Measurements from ENCODE around the gene CASP2. TPM values are rescaled to one million over a fixed set of nuclear protein-coding genes. Genes with fewer than 3 reads are reported as not detected.

CASP2 gene
- total and polyA plus RNA-seq, 4 donors, result 3.4 to 11.3 (median 4.1) TPM

GRCh38 chr7:143296686-143297085 lies 8.5 kb downstream of the CASP2 start:
- H3K4me3 ChIP-seq (ENCODE audit: low read depth in 1 of 3, low read length in 3 of 3), result no peak overlapping the region
- no peak for DNase-seq (ENCODE audit: low spot score)
- H3K9ac ChIP-seq (ENCODE audit: low read depth in 1 of 2, low read length in 2 of 2), result no peak overlapping the region
- peaks cover 13 to 62% (median 55%) of the 10 kb centered on the region in 4 donors for H3K36me3 ChIP-seq (ENCODE audit: control insufficient read depth in 4 of 4, insufficient read depth in 3 of 4, low read depth in 1 of 4, low read length in 3 of 4)
- no peaks in the 10 kb centered on the region for H3K27me3 ChIP-seq (ENCODE audit: control insufficient read depth in 4 of 4, insufficient read depth in 4 of 4, low read length in 3 of 4)
- peaks cover 0 to 6% (median 3%) of the 10 kb centered on the region in 4 donors for H3K4me1 ChIP-seq (ENCODE audit: control insufficient read depth in 4 of 4, insufficient read depth in 4 of 4, low read length in 3 of 4)
- no peaks in the 10 kb centered on the region for H3K9me3 ChIP-seq (ENCODE audit: control insufficient read depth in 4 of 4, low read length in 3 of 4)
- H3K27ac ChIP-seq (ENCODE audit: low read depth in 1 of 2, low read length in 2 of 2), result no peak overlapping the region
- 68% methylated on average over 2 of the region's 2 CpGs for WGBS
- no peak for TF ChIP-seq HNF4A (conservative IDR thresholded peaks at IDR 0.05)
- no peak for TF ChIP-seq HNF4G (IDR thresholded peaks at IDR 0.05)
- TF ChIP-seq RXRA (IDR thresholded peaks at IDR 0.05), result no peak
- TF ChIP-seq SP1 (IDR thresholded peaks at IDR 0.05), result no peak

GRCh38 chr7:143299346-143299745 lies 11.2 kb downstream of the CASP2 start:
- no peak overlapping the region for H3K27ac ChIP-seq (ENCODE audit: low read depth in 1 of 2, low read length in 2 of 2)
- H3K36me3 ChIP-seq (ENCODE audit: control insufficient read depth in 4 of 4, insufficient read depth in 3 of 4, low read depth in 1 of 4, low read length in 3 of 4), result peaks cover 9 to 65% (median 58%) of the 10 kb centered on the region in 4 donors
- 93% methylated on average over 2 of the region's 2 CpGs for WGBS
- TF ChIP-seq SP1 (IDR thresholded peaks at IDR 0.05) (no peak), GABPA (IDR thresholded peaks at IDR 0.05 in 1 of 2, conservative IDR thresholded peaks at IDR 0.05 in 1 of 2) (no peak), FOXA2 (IDR thresholded peaks at IDR 0.05) (no peak)
- TF ChIP-seq, protein P1, sequence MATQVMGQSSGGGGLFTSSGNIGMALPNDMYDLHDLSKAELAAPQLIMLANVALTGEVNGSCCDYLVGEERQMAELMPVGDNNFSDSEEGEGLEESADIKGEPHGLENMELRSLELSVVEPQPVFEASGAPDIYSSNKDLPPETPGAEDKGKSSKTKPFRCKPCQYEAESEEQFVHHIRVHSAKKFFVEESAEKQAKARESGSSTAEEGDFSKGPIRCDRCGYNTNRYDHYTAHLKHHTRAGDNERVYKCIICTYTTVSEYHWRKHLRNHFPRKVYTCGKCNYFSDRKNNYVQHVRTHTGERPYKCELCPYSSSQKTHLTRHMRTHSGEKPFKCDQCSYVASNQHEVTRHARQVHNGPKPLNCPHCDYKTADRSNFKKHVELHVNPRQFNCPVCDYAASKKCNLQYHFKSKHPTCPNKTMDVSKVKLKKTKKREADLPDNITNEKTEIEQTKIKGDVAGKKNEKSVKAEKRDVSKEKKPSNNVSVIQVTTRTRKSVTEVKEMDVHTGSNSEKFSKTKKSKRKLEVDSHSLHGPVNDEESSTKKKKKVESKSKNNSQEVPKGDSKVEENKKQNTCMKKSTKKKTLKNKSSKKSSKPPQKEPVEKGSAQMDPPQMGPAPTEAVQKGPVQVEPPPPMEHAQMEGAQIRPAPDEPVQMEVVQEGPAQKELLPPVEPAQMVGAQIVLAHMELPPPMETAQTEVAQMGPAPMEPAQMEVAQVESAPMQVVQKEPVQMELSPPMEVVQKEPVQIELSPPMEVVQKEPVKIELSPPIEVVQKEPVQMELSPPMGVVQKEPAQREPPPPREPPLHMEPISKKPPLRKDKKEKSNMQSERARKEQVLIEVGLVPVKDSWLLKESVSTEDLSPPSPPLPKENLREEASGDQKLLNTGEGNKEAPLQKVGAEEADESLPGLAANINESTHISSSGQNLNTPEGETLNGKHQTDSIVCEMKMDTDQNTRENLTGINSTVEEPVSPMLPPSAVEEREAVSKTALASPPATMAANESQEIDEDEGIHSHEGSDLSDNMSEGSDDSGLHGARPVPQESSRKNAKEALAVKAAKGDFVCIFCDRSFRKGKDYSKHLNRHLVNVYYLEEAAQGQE (IDR thresholded peaks at IDR 0.05), result no peak
- H3K9ac ChIP-seq (ENCODE audit: low read depth in 1 of 2, low read length in 2 of 2), result no peak overlapping the region
- no peaks in the 10 kb centered on the region for H3K9me3 ChIP-seq (ENCODE audit: control insufficient read depth in 4 of 4, low read length in 3 of 4)
- H3K4me1 ChIP-seq (ENCODE audit: control insufficient read depth in 4 of 4, insufficient read depth in 4 of 4, low read length in 3 of 4), result peaks cover 0 to 6% (median 3%) of the 10 kb centered on the region in 4 donors
- no peak for DNase-seq (ENCODE audit: low spot score)
- no peak overlapping the region for H3K4me3 ChIP-seq (ENCODE audit: low read depth in 1 of 3, low read length in 3 of 3)
- no peaks in the 10 kb centered on the region for H3K27me3 ChIP-seq (ENCODE audit: control insufficient read depth in 4 of 4, insufficient read depth in 4 of 4, low read length in 3 of 4)

DNA sequence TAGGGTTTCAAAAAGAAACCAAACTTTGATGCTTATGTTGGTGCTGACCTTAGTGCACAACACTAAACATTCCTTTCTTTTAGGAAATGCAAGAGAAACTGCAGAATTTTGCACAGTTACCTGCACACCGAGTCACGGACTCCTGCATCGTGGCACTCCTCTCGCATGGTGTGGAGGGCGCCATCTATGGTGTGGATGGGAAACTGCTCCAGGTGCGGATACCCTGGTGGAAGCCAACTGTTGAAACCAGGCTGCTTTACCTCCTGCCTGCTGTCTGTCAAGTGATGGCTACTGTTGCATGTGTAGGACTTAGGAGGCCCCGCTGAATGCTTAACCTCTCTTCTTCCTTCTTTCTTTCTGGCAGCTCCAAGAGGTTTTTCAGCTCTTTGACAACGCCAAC lies 11.7 kb downstream of the CASP2 start:
- Histone ChIP-seq H3K9me3 (ENCODE audit: control insufficient read depth in 4 of 4, low read length in 3 of 4) (no peaks in the 10 kb centered on the region), H3K27ac (ENCODE audit: low read depth in 1 of 2, low read length in 2 of 2) (no peak overlapping the region), H3K36me3 (ENCODE audit: control insufficient read depth in 4 of 4, insufficient read depth in 3 of 4, low read depth in 1 of 4, low read length in 3 of 4) (peaks cover 9 to 65% (median 58%) of the 10 kb centered on the region in 4 donors), H3K4me1 (ENCODE audit: control insufficient read depth in 4 of 4, insufficient read depth in 4 of 4, low read length in 3 of 4) (peaks cover 0 to 6% (median 3%) of the 10 kb centered on the region in 4 donors), H3K9ac (ENCODE audit: low read depth in 1 of 2, low read length in 2 of 2) (no peak overlapping the region), H3K4me3 (ENCODE audit: low read depth in 1 of 3, low read length in 3 of 3) (no peak overlapping the region), H3K27me3 (ENCODE audit: control insufficient read depth in 4 of 4, insufficient read depth in 4 of 4, low read length in 3 of 4) (no peaks in the 10 kb centered on the region)
- 50% methylated on average over 8 of the region's 8 CpGs for WGBS
- DNase-seq (ENCODE audit: low spot score), result peak; percentile 53
- no peak for TF ChIP-seq EGR1 (IDR thresholded peaks at IDR 0.05; ENCODE audit: low read depth in 2 of 2)
- TF ChIP-seq, protein P1 (IDR thresholded peaks at IDR 0.05), result no peak
- TF ChIP-seq RXRA (IDR thresholded peaks at IDR 0.05), result peak in 1 of 2 donors; percentile 12
- TF ChIP-seq HNF4A (conservative IDR thresholded peaks at IDR 0.05), result peak in 1 of 2 donors; percentile 15
- TF ChIP-seq NR2F2 (IDR thresholded peaks at IDR 0.05), result no peak
- TF ChIP-seq CTCF (IDR thresholded peaks at IDR 0.05; ENCODE audit: low read depth, low read length, missing input control), result peak; percentile 66
- TF ChIP-seq, protein P2, sequence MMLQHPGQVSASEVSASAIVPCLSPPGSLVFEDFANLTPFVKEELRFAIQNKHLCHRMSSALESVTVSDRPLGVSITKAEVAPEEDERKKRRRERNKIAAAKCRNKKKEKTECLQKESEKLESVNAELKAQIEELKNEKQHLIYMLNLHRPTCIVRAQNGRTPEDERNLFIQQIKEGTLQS (IDR thresholded peaks at IDR 0.05), result no peak
- peak; percentile 73 to 87 for TF ChIP-seq RAD21 (IDR thresholded peaks at IDR 0.05)

Data from liver (tissue), 9 donors.